DMS 273 (cell line): Measurements from ENCODE around the gene KRT40.

Experiments used
- DNase-seq: peaks from one replicate; lab custom pipeline; 2025; ENCODE audit not compliant: unreplicated experiment; lab: John Stamatoyannopoulos, UW

The KRT40 gene

GRCh38 chr17:40997361-40997760 is 13.2 kb upstream of the KRT40 start:
- no peak for DNase-seq

DNA sequence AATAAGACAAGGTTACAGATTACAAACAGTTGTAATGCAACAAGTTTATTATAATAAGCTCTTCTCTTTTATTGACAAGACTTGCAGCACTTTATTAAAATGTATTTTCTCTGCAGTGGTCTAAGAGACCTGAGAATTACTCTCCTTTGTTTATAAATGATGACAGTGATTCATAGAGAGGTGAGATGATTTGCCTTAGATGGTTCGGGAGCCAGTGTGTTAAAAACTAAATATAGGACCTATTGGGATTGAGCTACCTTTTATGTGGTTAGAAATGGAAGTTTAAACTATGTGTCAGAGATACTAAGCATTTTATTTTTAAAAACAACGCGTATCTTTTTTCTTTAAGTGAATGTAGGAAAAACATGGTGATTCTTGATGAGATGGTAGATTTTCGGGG is 12.7 kb upstream of the KRT40 start:
- DNase-seq = no peak

- DNase-seq = no peak
Measured at GRCh38 chr17:40995116-40995515, 11.0 kb upstream of the KRT40 start.

GRCh38 chr17:40993839-40994238 is 9.7 kb upstream of the KRT40 start, which contains the start of gene KRTAP3-3:
TSS of gene KRTAP3-3 (minus strand) at chr17:40994164. CDS start at chr17:40994097, 67 bp downstream.
- no peak for DNase-seq

DNA sequence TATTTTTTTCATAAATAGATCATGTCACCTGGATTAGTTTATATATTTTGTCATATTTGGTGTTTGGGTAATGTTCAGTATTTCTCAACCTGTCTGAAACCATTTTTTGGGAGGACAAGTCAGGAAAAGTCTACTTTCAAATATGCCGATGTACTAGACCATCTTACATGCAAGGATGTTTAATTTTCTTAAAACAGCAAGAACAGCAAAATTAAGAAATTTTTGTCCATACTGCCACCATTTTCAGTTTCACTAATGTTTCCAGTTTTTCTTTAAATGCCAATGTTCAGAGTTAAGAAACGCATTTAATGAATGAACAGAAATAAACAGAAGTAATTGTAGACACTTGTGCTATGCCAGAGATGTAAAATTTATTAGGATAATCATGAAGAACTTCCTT is 9.0 kb upstream of the KRT40 start:
- no peak for DNase-seq

DNA sequence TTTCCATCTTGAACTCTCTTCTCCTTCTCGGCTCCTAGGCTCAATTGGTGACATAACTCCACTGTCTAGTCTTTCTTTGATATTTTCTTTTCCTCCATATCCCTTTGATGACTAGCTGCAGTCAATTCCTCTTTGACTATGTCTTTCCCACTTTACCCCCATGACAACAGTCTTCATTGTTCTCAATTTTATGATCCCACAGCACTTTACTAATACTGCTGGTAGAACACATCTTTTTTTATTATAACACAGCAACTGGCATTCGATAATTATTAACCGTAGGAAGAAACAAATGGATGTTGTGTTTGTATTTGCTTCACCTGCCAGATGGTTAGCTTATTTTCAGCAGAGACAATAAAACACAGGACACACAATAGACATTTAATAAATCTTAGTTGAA is 8.5 kb upstream of the KRT40 start:
- DNase-seq = no peak

DNA sequence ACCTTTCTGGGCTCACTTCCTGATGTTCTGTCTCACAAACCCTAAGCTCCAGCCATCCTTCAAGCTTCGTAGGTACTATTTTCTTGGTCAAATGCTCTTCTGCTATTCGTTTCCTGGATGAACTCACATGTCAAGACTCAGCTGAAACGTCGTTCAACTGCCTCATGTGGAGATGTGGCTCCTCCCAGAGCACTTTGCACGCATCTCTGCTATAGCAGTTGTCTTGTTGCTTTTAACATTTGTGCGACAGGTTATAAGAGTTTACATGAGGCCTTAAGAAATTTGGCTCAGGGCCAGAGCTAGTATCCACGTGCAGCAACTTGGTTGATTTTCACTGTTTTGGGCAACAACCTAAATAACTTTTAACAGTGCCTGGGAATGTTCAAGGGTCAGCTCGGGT is 2.8 kb upstream of the KRT40 start:
- DNase-seq = no peak

- DNase-seq = no peak
Measured at GRCh38 chr17:40981115-40981514, 3.0 kb downstream of the KRT40 start.

- peak; percentile 44 for DNase-seq
Measured at GRCh38 chr17:40980596-40980995, 3.5 kb downstream of the KRT40 start.

- no peak for DNase-seq
Measured at GRCh38 chr17:40980117-40980516, 4.0 kb downstream of the KRT40 start.

- no peak for DNase-seq
Measured at GRCh38 chr17:40978575-40979151, 5.5 kb downstream of the KRT40 start.

GRCh38 chr17:40975516-40975915 is 8.6 kb downstream of the KRT40 start:
- no peak for DNase-seq

GRCh38 chr17:40974366-40974765 is 9.8 kb downstream of the KRT40 start:
- DNase-seq = no peak

DNA sequence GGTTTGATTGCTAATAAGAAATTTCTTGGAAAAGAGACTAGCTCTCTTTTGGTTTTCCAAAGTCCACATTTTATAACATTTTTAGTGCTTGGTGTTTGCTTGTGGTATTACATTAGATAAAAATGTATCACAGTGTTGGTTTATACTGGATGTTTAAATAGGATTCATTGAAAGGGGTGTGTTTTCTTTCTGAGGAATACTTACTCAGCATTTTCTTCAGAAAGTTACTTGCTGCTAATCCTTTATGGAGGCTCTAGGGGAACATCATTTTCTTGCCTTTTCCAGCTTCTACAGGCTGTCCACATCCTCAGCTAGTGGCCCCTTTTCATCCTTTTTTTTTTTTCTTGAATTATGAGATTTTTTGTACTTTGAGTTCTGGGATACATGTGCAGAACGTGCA is 16.5 kb downstream of the KRT40 start:
- no peak for DNase-seq

- no peak for DNase-seq
Measured at GRCh38 chr17:40966848-40967247, 17.3 kb downstream of the KRT40 start, which contains the start of gene KRT39. TSS of gene KRT39 (minus strand) at chr17:40966948. CDS start at chr17:40966856, 92 bp downstream.

GRCh38 chr17:40963838-40964237 is 20.3 kb downstream of the KRT40 start:
- DNase-seq = peak; percentile 35

DNA sequence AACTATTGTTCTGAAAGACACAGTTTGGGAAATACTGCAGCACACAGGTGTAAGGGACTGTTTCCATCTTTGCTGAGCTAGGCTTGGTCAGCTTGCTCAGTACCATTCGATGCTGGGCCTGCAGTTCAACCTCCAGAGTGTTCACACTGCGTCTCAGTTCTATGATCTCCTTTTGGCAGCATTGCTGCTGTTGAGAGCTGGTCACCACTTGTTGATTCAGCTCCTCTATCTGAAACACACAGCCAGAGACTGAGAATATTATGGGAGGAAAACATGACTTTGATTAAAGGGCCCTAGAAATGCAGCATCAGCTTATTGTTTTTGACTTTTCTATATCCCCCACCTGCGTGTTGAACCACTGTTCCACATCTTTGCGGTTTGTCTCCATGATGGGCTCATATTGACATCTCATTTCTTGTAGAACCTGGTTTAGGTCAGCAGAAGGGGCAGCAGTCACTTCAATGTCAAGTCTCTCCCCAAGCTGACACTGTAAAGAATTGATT is 22.0 kb downstream of the KRT40 start:
- DNase-seq = no peak

DNA sequence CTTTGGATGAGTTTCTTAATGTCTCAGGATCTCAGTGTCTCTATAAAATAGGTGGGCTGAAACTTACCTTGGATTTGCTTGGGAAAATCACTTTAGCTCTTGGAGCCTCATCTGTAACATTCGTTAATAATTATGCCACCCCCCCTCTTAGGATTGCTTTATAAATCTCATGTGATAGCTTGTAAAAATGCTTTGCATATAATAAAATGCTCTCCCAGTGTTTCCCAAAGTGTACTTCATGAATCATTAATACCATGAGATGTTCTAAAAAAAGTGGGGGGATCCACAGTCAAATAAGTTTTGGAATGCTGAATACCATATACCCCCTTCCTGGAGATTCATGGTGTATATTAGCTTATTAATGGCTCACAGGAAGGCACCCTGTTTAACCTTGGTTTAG is 22.5 kb downstream of the KRT40 start:
- no peak for DNase-seq

DNA sequence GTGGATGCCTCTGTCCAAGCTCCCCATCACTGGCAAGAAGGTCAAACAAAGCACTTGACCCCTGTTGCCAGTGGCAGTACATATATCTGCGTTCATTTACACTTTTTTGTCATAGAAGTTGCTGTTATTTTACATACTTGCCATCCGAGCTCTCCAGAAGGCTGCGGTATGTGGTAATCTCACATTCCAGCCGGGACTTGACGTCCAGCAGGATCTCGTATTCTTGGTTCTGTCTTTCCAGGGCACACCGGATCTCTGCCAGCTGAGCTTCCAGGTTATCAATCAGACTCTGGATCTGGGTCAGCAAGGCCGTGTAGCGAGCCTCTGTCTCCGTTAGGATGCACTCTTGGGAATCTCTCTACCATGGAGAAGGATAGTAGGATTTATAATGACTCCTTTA is 24.0 kb downstream of the KRT40 start:
- no peak for DNase-seq

DNA sequence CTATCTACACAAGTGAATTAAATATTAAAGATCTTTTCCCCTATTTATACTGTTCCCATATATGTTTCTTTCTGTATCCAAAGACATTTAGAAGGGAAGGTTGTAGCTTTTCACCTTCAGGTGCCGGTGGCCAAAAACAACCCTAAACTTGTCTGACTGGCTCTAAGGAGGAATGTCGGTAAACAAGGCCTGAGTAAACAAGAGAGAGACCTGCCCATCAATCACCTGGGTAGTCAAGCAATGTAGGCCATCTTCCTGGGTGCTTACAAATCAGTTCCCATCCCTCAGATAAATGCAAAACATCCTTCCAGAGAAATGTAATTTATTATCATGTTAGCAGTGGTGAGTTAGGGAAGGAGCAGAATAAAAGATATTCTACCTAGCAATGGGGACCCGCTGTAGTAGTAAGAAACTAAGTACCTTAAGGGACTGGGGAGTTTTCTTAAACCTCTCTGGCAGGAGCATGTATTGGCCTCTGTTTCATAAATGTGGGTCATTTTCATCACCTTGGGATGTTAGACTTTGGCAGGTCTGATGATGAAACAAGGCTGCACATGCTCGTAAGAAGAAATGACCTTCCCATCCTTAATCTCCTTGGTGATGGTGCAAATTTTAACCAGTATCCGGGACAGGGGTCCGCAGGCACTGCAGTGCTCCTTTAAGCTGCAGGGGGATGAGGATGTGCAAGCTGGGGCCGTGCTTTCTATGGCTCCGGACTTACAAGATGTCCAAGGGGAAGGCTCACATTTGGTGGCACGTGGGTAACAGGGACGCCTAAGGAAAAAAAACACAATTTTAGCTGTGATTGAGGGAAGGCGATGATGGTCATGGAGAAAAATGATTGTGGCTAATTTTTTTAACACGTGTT is 25.8 kb downstream of the KRT40 start:
- no peak for DNase-seq

- no peak for DNase-seq
Measured at GRCh38 chr17:40956401-40957254, 27.5 kb downstream of the KRT40 start.
